Bronchial epithelial cell (primary cell): ENCODE results near the gene SCAP. TPM values are rescaled to one million over a fixed set of nuclear protein-coding genes. Genes with fewer than 3 reads are reported as not detected.

Experiments
- DNase-seq: peaks from one replicate; pipeline ENCODE4 v3.0.0-alpha.2; 2010; ENCODE audit warnings: low read depth
- FAIRE-seq: peaks from 2 replicates; lab custom pipeline; 2011; peaks lifted over from hg19 to GRCh38; lab: Jason Lieb, UNC
- H3K27me3 ChIP-seq: 2 replicates; pipeline ENCODE4 v1.5.1; 2011; ENCODE audit warnings: low read length; ENCODE audit not compliant: control insufficient read depth, insufficient read depth
- H3K36me3 ChIP-seq: 2 replicates; pipeline ENCODE4 v1.5.1; 2011; ENCODE audit warnings: low read length; ENCODE audit not compliant: control insufficient read depth, insufficient read depth
- H3K4me3 ChIP-seq: 2 replicates; pipeline ENCODE4 v1.5.1; 2011; ENCODE audit warnings: mild to moderate bottlenecking, low read depth, low read length, control low read depth
- total RNA-seq: library from RNA; depleted of rRNA; stranded (reverse); fragments of >200 nt; gene quantifications from 2 replicates; pipeline ENCODE4 v1.2.1, GENCODE V29; 2014
- TF ChIP-seq, protein P1 (sequence below): IDR thresholded peaks from 2 replicates; pipeline ENCODE4 v1.5.1; 2011; ENCODE audit warnings: mild to moderate bottlenecking, moderate library complexity, low read length, control low read depth, inconsistent platforms; ENCODE audit not compliant: insufficient read depth, severe bottlenecking

SCAP gene
- total RNA-seq, 1 donor from 2014 or later = 55.0 TPM

DNA sequence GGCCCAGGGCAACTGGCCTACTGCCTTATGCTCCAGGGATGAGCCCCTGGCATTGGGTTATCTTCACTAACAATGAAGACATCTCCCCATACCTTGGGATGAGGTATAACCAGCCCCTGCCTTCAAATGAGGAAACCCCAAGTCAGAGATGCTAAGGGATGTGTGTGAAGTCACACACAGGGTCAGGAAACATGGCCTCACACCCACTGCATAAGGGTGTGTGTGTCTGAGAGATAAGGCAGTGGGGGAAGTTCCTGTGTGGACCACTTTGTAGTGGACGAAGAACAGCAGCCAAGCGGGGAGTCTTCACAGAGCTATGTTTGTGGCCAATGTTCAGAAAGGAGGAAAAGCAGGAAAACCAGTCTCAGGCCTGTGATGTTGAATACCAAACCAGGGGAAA is 27.3 kb upstream of the SCAP start:
- no peak overlapping the region for H3K4me3 ChIP-seq
- FAIRE-seq (no peak), DNase-seq (no peak)
- TF ChIP-seq, protein P1, sequence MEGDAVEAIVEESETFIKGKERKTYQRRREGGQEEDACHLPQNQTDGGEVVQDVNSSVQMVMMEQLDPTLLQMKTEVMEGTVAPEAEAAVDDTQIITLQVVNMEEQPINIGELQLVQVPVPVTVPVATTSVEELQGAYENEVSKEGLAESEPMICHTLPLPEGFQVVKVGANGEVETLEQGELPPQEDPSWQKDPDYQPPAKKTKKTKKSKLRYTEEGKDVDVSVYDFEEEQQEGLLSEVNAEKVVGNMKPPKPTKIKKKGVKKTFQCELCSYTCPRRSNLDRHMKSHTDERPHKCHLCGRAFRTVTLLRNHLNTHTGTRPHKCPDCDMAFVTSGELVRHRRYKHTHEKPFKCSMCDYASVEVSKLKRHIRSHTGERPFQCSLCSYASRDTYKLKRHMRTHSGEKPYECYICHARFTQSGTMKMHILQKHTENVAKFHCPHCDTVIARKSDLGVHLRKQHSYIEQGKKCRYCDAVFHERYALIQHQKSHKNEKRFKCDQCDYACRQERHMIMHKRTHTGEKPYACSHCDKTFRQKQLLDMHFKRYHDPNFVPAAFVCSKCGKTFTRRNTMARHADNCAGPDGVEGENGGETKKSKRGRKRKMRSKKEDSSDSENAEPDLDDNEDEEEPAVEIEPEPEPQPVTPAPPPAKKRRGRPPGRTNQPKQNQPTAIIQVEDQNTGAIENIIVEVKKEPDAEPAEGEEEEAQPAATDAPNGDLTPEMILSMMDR = no peak
- H3K36me3 ChIP-seq = peaks cover 21% of the 10 kb centered on the region
- no peaks in the 10 kb centered on the region for H3K27me3 ChIP-seq

DNA sequence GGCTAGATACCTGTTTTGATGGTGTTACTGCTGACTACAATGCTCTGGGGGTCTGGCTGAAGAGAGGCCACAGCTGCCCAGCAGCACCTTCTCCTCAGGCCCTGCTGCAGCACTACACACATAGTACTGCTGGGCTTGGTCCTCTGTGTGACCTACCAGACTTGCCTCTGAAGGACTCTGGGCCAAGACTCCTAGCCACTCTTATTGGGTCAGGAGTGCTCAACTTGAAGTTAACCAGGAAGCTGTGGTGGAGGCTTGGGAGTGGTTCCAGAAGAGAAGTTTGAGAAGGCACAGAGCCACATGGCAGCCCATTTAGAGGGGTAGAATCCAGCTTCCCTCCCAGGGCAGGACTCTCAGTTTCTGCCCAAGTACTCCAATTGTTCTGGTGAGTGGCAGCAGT is 21.2 kb upstream of the SCAP start:
- FAIRE-seq = no peak
- H3K36me3 ChIP-seq = peaks cover 16% of the 10 kb centered on the region

DNA sequence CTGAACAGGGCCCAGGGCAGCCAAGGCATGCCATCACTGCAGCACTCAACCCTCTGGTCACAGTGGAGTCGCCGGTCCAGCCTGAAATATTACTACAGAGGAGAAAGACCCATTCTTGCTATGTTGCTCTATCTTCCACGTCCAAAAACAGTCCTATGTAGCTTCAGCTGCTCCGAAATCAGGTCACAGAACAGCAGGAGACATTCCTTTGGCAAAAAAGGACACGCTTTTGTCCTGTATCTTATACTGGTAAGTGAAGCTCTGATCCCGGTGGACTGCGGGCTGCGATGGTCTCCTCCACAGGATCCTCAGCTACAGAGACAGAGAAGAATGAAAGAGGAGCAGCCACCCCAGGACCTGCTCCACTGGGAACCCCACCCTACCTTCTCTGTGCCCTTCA is 20.1 kb upstream of the SCAP start:
- H3K4me3 ChIP-seq = no peak overlapping the region
- H3K36me3 ChIP-seq = peaks cover 12% of the 10 kb centered on the region
- H3K27me3 ChIP-seq = no peaks in the 10 kb centered on the region

More for the DNA sequence above, 21.2 kb upstream of the SCAP start:
- no peak for DNase-seq
- Histone ChIP-seq H3K27me3 (no peaks in the 10 kb centered on the region), H3K4me3 (no peak overlapping the region)
- TF ChIP-seq, protein P1 = no peak

DNA sequence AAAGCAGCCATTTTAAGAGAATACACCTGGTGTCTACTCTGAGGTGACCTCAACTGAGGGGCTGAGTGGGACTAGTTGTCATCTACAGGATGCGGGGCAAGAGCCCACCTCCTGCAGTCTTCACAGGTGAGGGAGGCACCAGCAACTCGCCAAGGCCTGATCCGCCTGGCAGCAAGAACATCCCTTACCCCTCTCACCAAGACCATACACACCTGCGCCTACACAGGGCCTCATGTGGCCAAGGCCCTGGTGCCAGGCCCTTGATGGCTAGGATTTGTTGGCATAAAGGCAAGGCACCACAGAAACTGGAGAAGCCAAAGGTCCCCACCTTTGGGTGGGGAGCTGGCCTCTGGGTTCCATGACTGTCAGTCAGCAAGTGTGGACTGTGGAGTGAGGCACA is 19.4 kb upstream of the SCAP start:
- DNase-seq = no peak
- Histone ChIP-seq H3K4me3 (no peak overlapping the region), H3K27me3 (no peaks in the 10 kb centered on the region), H3K36me3 (peaks cover 10% of the 10 kb centered on the region)
- no peak for FAIRE-seq
- TF ChIP-seq, protein P1 = no peak

More for the DNA sequence above, 20.1 kb upstream of the SCAP start:
- FAIRE-seq (no peak), DNase-seq (no peak)
- TF ChIP-seq, protein P1 = no peak

DNA sequence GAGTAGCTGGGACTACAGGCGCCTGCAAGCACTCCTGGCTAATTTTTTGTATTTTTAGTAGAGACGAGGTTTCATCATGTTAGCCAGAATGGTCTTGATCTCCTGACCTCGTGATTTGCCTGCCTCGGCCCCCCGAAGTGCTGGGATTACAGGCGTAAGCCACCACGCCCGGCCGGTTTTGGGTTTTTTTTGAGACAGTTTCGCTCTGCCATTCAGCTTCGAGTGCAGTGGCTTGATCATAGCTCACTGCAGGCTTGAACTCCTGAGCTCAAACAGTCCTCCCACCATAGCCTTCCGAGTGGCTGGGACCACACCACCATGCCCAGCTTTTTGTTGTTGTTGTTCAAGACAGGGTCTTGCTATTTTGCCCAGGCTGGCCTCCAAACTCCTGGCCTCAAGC is 16.0 kb upstream of the SCAP start:
- no peak for FAIRE-seq
- H3K36me3 ChIP-seq = peaks cover 2% of the 10 kb centered on the region
- no peak overlapping the region for H3K4me3 ChIP-seq
- no peak for DNase-seq
- TF ChIP-seq, protein P1 = no peak
- H3K27me3 ChIP-seq = no peaks in the 10 kb centered on the region

DNA sequence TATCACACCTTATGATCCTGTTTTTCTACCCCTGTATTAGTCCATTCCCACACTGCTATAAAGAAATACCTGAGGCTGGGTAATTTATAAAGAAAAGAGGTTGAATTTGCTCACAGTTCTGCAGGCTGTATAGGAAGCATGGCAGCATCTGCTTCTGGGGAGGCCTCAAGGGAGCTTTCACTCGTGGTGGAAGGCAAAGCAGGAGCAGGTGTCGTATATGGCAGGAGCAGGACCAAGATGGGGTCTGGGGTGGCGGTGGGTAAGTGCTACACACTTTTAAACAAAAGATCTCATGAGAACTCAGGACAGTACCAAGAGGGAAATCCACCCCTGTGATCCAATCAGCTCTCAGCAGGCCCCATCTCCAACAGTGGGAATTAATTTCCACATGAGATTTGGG is 15.4 kb upstream of the SCAP start:
- no peak for FAIRE-seq
- no peaks in the 10 kb centered on the region for H3K27me3 ChIP-seq
- peaks cover 1% of the 10 kb centered on the region for H3K36me3 ChIP-seq
- H3K4me3 ChIP-seq = no peak overlapping the region
- DNase-seq = no peak
- TF ChIP-seq, protein P1 = no peak
